GM18858 (cell line): Measurements from ENCODE around the gene JAML.

Experiments
- ATAC-seq: cut with Tn5 transposase; IDR thresholded peaks from one replicate; pipeline ENCODE4 v1.9.1; 2021; ENCODE audit not compliant: unreplicated experiment

Gene JAML

GRCh38 chr11:118169300-118170140 is 55.3 kb downstream of the JAML start:
- no peak for ATAC-seq

- ATAC-seq, result no peak
These were observed 56.1 kb downstream of the JAML start for GRCh38 chr11:118168751-118169150.

GRCh38 chr11:118168316-118168715 is 56.5 kb downstream of the JAML start:
- ATAC-seq, result no peak

GRCh38 chr11:118167906-118168305 is 56.9 kb downstream of the JAML start:
- no peak for ATAC-seq

GRCh38 chr11:118167253-118167652 is 57.6 kb downstream of the JAML start:
- ATAC-seq, result no peak

- ATAC-seq, result no peak
These were observed 58.2 kb downstream of the JAML start for GRCh38 chr11:118166641-118167040.

GRCh38 chr11:118164885-118165284 is 59.9 kb downstream of the JAML start:
- ATAC-seq, result no peak

GRCh38 chr11:118163494-118163893 is 61.3 kb downstream of the JAML start:
- no peak for ATAC-seq

- ATAC-seq, result no peak
These were observed 62.0 kb downstream of the JAML start for GRCh38 chr11:118162846-118163245.

- ATAC-seq, result no peak
These were observed 63.0 kb downstream of the JAML start for GRCh38 chr11:118161786-118162185.

GRCh38 chr11:118157186-118157895 is 67.5 kb downstream of the JAML start:
- ATAC-seq, result no peak

- no peak for ATAC-seq
These were observed 68.2 kb downstream of the JAML start for GRCh38 chr11:118156531-118157185.

GRCh38 chr11:118155776-118156530 is 68.9 kb downstream of the JAML start:
- ATAC-seq, result no peak

GRCh38 chr11:118154641-118155040 is 70.2 kb downstream of the JAML start:
- ATAC-seq, result no peak

GRCh38 chr11:118153976-118154375 is 70.8 kb downstream of the JAML start:
- no peak for ATAC-seq

- no peak for ATAC-seq
These were observed 71.3 kb downstream of the JAML start for GRCh38 chr11:118153516-118153915.

- ATAC-seq, result no peak
These were observed 72.0 kb downstream of the JAML start, which contains the start of gene SCN4B for GRCh38 chr11:118152552-118153471. Gene SCN4B (minus strand): TSS chr11:118152823. CDS start chr11:118152673, 150 bp downstream.

- no peak for ATAC-seq
These were observed 72.7 kb downstream of the JAML start for GRCh38 chr11:118152020-118152551.

GRCh38 chr11:118151431-118151830 is 73.4 kb downstream of the JAML start:
- no peak for ATAC-seq

GRCh38 chr11:118149493-118149892 is 75.3 kb downstream of the JAML start:
- ATAC-seq, result no peak
